Activated CD8-positive, alpha-beta T cell treated with anti-CD3 and anti-CD28 coated beads for 36 hours (primary cell): Measurements from ENCODE around the gene UBASH3A. TPM values are rescaled to one million over a fixed set of nuclear protein-coding genes. Genes with fewer than 3 reads are reported as not detected.

Experiments
- ATAC-seq: fragments of 200-7000 bp; cut with Tn5 transposase; one replicate; pipeline ENCODE4 v1.10.0; 2021; ENCODE audit warnings: mild to moderate bottlenecking, moderate library complexity
- CTCF ChIA-PET: fragments of 350-600 bp; sonication (Branson Sonifier 250); formaldehyde crosslinking; loops from one replicate; lab custom pipeline; 2021; ENCODE audit warnings: antibody characterized with exemption; lab: Charles Lee
- POLR2A ChIA-PET: fragments of 350-600 bp; sonication (Branson Sonifier 250); formaldehyde crosslinking; loops from one replicate; lab custom pipeline; 2021; ENCODE audit warnings: antibody characterized with exemption; lab: Charles Lee
- DNase-seq: peaks from one replicate; pipeline ENCODE4 v3.0.0-alpha.2; 2020
- H3K27ac Mint-ChIP-seq: one replicate; pipeline ENCODE4 v1.8.0; 2021; ENCODE audit warnings: mild to moderate bottlenecking, mixed read lengths
- H3K27me3 Mint-ChIP-seq: one replicate; pipeline ENCODE4 v1.8.0; 2021; ENCODE audit warnings: mixed read lengths
- H3K36me3 Mint-ChIP-seq: one replicate; pipeline ENCODE4 v1.8.0; 2021; ENCODE audit warnings: low read depth, mixed read lengths
- H3K4me1 Mint-ChIP-seq: one replicate; pipeline ENCODE4 v1.8.0; 2021; ENCODE audit warnings: low read depth, mixed read lengths
- H3K4me3 Mint-ChIP-seq: one replicate; pipeline ENCODE4 v1.8.0; 2021; ENCODE audit warnings: mild to moderate bottlenecking, moderate library complexity, mixed read lengths
- H3K9me3 Mint-ChIP-seq: one replicate; pipeline ENCODE4 v1.8.0; 2021; ENCODE audit warnings: mixed read lengths
- intact Hi-C: fragments of 100-400 bp; cut with micrococcal nuclease; formaldehyde crosslinking; loops from one replicate; pipeline ENCODE4 v1.10.0; 2022
- total RNA-seq, 2 experiments: library from RNA; stranded (reverse); gene quantifications; one replicate each; pipeline ENCODE4 v1.2.3, GENCODE V29; 2021
- TF ChIP-seq, protein P1 (sequence below): fragments of 200-600 bp; IDR thresholded peaks from one replicate; pipeline ENCODE4 v1.8.0; 2022; ENCODE audit warnings: antibody characterized with exemption, mild to moderate bottlenecking

The UBASH3A gene
- total RNA-seq, 2 experiments from 2014 or later: 48.7 to 52.9 TPM

DNA sequence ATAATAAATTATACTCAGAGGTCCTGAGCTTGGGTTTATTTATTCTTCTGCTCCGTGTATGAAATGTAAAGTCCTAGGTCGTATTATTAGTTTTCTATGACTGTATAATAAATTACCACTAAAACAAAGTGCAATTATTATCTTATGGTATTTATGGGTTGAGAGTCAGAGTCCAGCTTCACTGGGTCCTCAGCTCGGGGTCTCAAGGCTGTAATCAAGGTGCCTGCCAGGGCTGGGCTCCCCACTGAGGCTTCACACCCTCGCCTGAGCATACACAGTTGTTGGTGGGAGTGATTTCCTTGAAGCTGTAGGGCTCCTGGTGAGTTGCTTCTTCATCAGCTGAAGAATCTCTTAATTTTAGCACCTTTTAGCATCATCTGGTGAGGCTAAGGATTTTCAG is 15.2 kb downstream of the UBASH3A start:
- ChIA-PET POLR2A (interaction anchor here (1.4 to 8.2 kb wide), 2 partner anchors 14 to 26 kb away, joined by 4 to 91 read pairs; partner anchors contain the start of gene UBASH3A), CTCF (interaction anchor here (1.1 kb wide), 1 partner anchor 20 kb away, joined by 3 read pairs; no protein-coding TSS in a partner anchor)
- no peak for ATAC-seq
- Mint-ChIP-seq H3K4me3 (no peak overlapping the region), H3K4me1 (peaks cover 80% of the 10 kb centered on the region), H3K36me3 (peaks cover 75% of the 10 kb centered on the region), H3K27ac (peak overlapping the region; percentile 77), H3K9me3 (peaks cover 11% of the 10 kb centered on the region), H3K27me3 (no peaks in the 10 kb centered on the region)
- intact Hi-C loops: no loop called here
- TF ChIP-seq, protein P1, sequence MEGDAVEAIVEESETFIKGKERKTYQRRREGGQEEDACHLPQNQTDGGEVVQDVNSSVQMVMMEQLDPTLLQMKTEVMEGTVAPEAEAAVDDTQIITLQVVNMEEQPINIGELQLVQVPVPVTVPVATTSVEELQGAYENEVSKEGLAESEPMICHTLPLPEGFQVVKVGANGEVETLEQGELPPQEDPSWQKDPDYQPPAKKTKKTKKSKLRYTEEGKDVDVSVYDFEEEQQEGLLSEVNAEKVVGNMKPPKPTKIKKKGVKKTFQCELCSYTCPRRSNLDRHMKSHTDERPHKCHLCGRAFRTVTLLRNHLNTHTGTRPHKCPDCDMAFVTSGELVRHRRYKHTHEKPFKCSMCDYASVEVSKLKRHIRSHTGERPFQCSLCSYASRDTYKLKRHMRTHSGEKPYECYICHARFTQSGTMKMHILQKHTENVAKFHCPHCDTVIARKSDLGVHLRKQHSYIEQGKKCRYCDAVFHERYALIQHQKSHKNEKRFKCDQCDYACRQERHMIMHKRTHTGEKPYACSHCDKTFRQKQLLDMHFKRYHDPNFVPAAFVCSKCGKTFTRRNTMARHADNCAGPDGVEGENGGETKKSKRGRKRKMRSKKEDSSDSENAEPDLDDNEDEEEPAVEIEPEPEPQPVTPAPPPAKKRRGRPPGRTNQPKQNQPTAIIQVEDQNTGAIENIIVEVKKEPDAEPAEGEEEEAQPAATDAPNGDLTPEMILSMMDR: no peak
- no peak for DNase-seq

DNA sequence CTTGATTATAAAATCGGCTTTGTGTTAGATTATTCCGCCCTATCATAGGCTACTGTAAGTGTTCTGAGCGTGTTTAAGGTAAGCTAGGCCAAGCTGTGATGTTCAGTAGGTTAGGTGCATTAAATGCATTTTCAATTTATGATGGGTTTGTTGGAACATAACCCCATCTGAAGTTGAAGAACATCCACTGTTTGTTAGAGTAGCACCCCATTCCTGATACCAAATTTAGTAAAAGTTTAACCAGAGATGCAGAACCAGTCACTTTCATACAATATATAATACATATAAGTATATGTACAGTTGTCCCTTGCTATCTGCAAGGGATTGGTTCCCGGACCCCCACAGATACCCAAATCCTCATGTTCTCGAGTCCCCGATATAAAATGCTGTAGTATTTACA is 16.1 kb downstream of the UBASH3A start:
- peaks cover 83% of the 10 kb centered on the region for H3K36me3 Mint-ChIP-seq
- CTCF ChIA-PET: interaction anchor here (5.5 kb wide), 1 partner anchor 16 kb away, joined by 46 read pairs; the partner anchor contains the start of gene UBASH3A
- intact Hi-C loops: loop anchor here (10.0 kb wide), 1 partner anchor 275 kb away; no protein-coding TSS in a partner anchor
- POLR2A ChIA-PET: interaction anchor here (1.3 to 8.2 kb wide), 6 partner anchors 14 to 27 kb away, joined by 4 to 133 read pairs (median 8); partner anchors contain the start of gene UBASH3A
- no peak overlapping the region for H3K4me3 Mint-ChIP-seq
- no peaks in the 10 kb centered on the region for H3K27me3 Mint-ChIP-seq
- ATAC-seq (no peak), DNase-seq (no peak)
- peaks cover 11% of the 10 kb centered on the region for H3K9me3 Mint-ChIP-seq
- TF ChIP-seq, protein P1: no peak
- H3K4me1 Mint-ChIP-seq: peaks cover 90% of the 10 kb centered on the region
- H3K27ac Mint-ChIP-seq: peak overlapping the region; percentile 77

DNA sequence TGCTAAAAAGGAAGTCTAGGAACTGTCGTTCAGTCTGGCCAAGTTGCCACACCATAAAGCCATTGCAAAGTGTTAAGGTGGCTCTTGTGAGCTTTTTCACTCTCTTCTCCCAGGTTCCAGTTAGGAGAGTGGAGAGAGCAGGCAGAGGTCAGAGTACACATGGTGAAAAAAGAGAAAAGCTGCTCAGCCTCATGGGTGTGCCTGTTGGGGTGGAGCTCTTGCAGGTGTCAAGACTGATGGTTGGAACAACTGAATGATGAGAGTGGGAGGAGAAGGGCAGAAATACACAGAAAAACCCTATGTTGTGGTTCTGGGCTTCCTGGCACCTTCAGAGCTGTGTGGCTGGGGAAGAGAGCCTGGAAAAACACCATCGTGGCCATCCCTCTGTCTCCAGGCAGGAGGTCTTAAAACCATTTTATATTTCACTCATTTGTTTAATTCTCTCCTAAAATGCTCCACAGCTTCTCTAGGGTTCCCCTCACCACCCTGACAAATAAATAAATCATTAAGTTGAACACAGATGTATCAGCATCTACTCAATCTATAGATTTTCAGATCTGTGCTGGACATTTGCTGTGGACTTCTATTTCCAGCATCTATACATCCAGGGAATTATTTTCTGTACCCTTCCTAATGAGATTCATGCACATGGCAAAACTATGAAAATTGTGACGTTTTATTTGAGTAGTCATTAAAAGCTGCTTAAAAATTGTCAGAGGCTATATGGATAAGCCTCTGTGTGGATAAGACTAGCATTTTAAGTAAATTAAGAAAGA is 17.5 kb downstream of the UBASH3A start:
- DNase-seq (peak; percentile 68), ATAC-seq (peak; percentile 41)
- H3K4me1 Mint-ChIP-seq: peaks cover 92% of the 10 kb centered on the region
- H3K36me3 Mint-ChIP-seq: peaks cover 87% of the 10 kb centered on the region
- H3K9me3 Mint-ChIP-seq: peaks cover 11% of the 10 kb centered on the region
- peak overlapping the region; percentile 74 for H3K4me3 Mint-ChIP-seq
- no peaks in the 10 kb centered on the region for H3K27me3 Mint-ChIP-seq
- intact Hi-C loops: loop anchor here (10.0 kb wide), 1 partner anchor 276 kb away; no protein-coding TSS in a partner anchor
- ChIA-PET CTCF (interaction anchor here (0.8 to 5.5 kb wide), 10 partner anchors 8 to 112 kb away, joined by 3 to 46 read pairs (median 4); partner anchors contain the start of gene UBASH3A), POLR2A (interaction anchor here (0.6 to 8.0 kb wide), 12 partner anchors 15 to 93 kb away, joined by 3 to 133 read pairs (median 4); partner anchors contain the start of genes TFF1, TMPRSS3 and UBASH3A)
- TF ChIP-seq, protein P1: no peak
- peak overlapping the region; percentile 96 for H3K27ac Mint-ChIP-seq

DNA sequence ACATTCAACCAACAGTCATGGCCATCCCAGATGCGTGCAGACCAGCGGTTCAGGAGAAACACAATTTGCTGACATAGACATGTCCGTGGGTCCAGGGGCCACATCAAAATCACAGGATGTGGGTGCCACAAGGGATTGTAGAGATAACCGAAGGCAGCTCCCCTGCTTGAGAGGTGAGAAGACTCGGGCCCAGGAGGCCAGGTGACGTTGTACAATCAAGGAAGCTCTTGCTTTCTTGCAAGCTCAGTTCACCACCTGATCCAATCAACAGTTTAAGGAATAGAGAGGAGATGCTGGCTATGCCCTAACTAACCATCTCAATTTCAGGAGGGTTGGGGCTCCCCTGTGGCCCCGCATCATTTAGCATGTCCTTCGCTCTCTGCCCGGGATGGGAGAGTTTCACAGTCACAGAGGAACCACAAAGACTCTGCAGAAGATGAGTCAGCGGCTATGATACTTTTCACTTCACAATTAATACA is 19.5 kb downstream of the UBASH3A start:
- Mint-ChIP-seq H3K9me3 (peaks cover 8% of the 10 kb centered on the region), H3K4me1 (peaks cover 91% of the 10 kb centered on the region), H3K27me3 (no peaks in the 10 kb centered on the region), H3K36me3 (peaks cover 90% of the 10 kb centered on the region), H3K27ac (peak overlapping the region; percentile 93), H3K4me3 (peak overlapping the region; percentile 74)
- CTCF ChIA-PET: interaction anchor here (0.7 to 5.5 kb wide), 9 partner anchors 10 to 277 kb away, joined by 3 to 46 read pairs (median 4); partner anchors contain the start of gene UBASH3A
- intact Hi-C loops: loop anchor here (10.0 kb wide), 1 partner anchor 278 kb away; no protein-coding TSS in a partner anchor
- POLR2A ChIA-PET: interaction anchor here (0.6 to 8.0 kb wide), 16 partner anchors 9 to 254 kb away, joined by 3 to 133 read pairs (median 4); partner anchors contain the start of gene UBASH3A
- ATAC-seq (peak; percentile 60), DNase-seq (peak; percentile 83)
- TF ChIP-seq, protein P1: no peak
